BLaER1 treated with 17β-estradiol and CSF1 and Interleukin-3, amounts not matched to agents 10 nM and 100 nM (cell line): ENCODE measurements around the gene TRAK2.

Source experiments
- H3K27ac ChIP-seq, 11 experiments: shearing (Covaris generic); formaldehyde crosslinking; 2 replicates each; pipeline ENCODE4 v1.8.1; 2022
- H3K27me3 ChIP-seq, 11 experiments: shearing (Covaris generic); formaldehyde crosslinking; 2 replicates each; pipeline ENCODE4 v1.8.1; 2022
- H3K36me3 ChIP-seq, 11 experiments: shearing (Covaris generic); formaldehyde crosslinking; 2 replicates each; pipeline ENCODE4 v1.8.1; 2022
- H3K4me1 ChIP-seq, 10 experiments: shearing (Covaris generic); formaldehyde crosslinking; 2 replicates each; pipeline ENCODE4 v1.8.1; 2022
- H3K4me2 ChIP-seq, 11 experiments: shearing (Covaris generic); formaldehyde crosslinking; 2 replicates each; pipeline ENCODE4 v1.8.1; 2022
- H3K4me3 ChIP-seq, 10 experiments: shearing (Covaris generic); formaldehyde crosslinking; 2 replicates each; pipeline ENCODE4 v1.8.1; 2022
- H3K9ac ChIP-seq, 11 experiments: shearing (Covaris generic); formaldehyde crosslinking; 2 replicates each; pipeline ENCODE4 v1.8.1; 2022
- H3K9me3 ChIP-seq, 11 experiments: shearing (Covaris generic); formaldehyde crosslinking; replicated peaks in 1 of 11; 2 replicates each; pipeline ENCODE4 v1.8.1; 2022
- H4K20me1 ChIP-seq, 11 experiments: shearing (Covaris generic); formaldehyde crosslinking; 2 replicates each; pipeline ENCODE4 v1.8.1; 2022
- Cebpa-rat ChIP-seq, 11 experiments: shearing (Covaris generic); IDR thresholded peaks; 2 replicates each; pipeline ENCODE4 v1.8.1; 2022

TRAK2 gene

DNA sequence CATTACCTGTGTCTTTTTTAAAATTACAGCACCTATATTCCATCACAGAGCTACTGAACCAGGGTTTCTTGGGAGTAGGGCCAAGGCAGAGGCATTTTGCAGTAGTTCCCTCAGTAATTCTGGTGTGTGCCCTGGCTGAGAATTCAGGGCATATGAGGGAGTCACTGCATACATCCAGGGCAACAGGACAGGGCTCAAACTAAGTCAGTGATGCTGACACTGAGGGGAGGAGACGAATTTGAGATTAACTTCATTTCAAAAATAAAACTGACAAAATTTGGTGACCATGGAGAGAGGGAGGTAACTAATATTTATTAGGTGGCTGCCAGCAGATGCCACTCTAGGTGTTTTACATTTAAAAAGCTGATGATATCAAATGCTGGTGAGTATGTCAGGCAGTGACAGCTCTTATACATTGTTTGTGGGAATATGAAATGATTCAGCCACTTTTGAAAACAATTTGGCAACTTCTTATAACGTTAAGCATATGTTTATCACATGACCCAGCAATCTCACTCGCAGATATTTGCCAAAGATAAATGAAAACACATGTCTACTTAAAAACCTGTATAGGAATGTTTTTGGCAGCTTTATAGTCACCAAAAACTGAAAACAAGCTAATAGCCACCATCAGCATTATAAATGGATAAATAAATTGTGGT is 20.6 kb upstream of the TRAK2 start:
- Histone ChIP-seq H3K27me3 (no peaks in the 10 kb centered on the region), H3K9ac (no peak overlapping the region), H3K4me1 (no peaks in the 10 kb centered on the region), H3K27ac (no peak overlapping the region), H3K36me3 (peaks cover 28 to 85% (median 70%) of the 10 kb centered on the region in 11 experiments), H3K4me2 (no peak overlapping the region), H3K9me3 (no peaks in the 10 kb centered on the region), H3K4me3 (no peak overlapping the region), H4K20me1 (no peaks in the 10 kb centered on the region)
- no peak for TF ChIP-seq Cebpa-rat (IDR thresholded peaks at IDR 0.05)

DNA sequence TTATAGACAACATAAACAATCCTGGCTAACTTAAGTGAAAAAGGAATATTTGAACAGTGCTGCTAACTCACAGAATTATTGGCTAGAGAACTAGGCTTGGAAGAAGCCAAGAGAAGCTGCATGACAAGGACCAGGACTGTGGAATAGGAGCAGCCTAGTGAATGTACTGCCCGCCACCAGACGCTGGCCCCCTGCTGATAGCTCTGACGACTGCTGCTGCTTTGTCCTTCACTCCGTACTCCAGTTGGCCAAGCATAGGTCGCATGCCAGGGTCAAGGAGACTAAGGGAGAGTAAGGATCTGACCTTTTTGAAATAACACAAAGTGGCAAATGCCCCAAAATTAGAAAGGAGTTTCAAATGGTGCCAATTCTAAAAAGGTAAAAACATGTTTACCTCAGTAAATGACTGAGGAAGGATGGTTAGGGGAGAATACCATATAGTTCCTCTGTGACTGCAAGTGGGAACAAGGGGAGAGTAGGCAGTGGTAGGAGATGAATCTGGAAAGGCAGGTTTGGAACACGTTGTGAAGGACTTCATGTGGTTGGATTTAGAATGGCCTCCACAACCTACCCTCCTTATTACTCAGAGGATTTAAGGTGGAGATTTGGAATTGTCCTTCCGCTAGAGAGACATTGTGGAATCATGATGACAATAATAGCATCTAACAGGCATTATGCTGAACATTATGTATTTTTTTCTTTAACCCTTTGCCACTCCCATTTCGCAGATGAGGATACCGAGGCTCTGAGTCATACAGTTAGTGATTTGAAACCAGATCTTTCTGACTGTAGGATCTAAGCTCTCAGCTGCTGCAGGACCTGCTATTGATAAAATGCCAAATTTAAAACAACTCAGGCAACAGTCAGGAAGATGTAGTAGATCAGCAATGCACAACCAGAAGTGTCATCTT is 19.8 kb upstream of the TRAK2 start:
- no peak for TF ChIP-seq Cebpa-rat (IDR thresholded peaks at IDR 0.05)
- Histone ChIP-seq H3K4me1 (no peaks in the 10 kb centered on the region), H3K27ac (no peak overlapping the region), H3K27me3 (no peaks in the 10 kb centered on the region), H3K9me3 (no peaks in the 10 kb centered on the region), H3K4me2 (no peak overlapping the region), H3K9ac (no peak overlapping the region), H4K20me1 (no peaks in the 10 kb centered on the region), H3K4me3 (no peak overlapping the region), H3K36me3 (peaks cover 28 to 86% (median 72%) of the 10 kb centered on the region in 11 experiments)

DNA sequence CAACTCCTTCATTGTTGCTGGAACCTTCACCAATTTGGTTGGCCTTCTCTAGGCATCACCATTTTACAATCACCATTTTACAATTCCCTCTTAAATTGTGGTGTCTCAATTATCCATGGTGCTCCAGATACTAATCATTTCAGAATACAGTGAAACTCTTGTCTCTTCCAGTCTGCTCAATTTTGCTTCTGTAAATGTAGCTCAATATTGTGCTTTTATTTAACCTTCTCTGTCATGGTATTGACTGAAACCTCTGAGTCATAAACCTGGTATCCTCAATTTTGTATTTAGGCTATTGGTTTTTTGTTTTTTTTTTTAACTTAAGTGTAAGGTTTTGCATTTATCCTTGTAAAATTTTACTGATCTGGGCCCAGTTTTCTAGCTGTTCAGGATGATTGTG is 16.4 kb upstream of the TRAK2 start:
- H3K36me3 ChIP-seq = peaks cover 31 to 89% (median 66%) of the 10 kb centered on the region in 11 experiments
- no peaks in the 10 kb centered on the region for H3K9me3 ChIP-seq
- H3K27me3 ChIP-seq = no peaks in the 10 kb centered on the region
- TF ChIP-seq Cebpa-rat (IDR thresholded peaks at IDR 0.05) = no peak
- no peak overlapping the region for H3K27ac ChIP-seq
- H3K4me2 ChIP-seq = no peak overlapping the region
- H4K20me1 ChIP-seq = no peaks in the 10 kb centered on the region
- no peaks in the 10 kb centered on the region for H3K4me1 ChIP-seq
- H3K9ac ChIP-seq = no peak overlapping the region
- H3K4me3 ChIP-seq = no peak overlapping the region

DNA sequence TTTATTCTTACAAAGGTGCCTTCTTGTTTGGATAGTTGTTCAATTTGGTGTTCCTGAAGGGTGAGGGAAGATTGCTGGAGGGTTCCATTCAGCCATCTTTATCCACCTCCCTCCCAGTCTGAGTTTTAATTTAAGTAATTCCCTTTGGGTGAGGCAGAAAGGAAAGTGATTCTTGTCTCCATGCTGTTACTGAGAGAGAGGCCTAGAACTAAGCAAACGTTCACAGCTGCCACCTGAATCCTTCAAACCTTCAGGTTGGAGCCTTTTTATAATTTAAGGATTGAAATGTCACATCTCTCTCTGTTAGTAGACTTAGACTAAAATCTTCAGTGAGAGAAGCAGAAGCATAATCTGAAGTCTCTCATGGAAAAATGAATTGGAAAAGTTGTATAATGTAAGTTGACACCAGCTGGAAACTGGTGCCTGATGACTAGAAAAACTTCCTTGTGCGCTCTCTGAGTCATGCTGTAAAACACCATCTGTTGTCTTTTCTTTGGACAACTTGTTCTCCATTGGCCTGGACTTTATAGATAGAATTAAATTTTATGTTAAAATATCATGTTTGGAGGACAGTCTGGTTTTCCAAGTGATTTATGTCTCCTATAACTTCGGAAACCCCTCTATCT is 14.9 kb upstream of the TRAK2 start:
- no peak for TF ChIP-seq Cebpa-rat (IDR thresholded peaks at IDR 0.05)
- Histone ChIP-seq H3K36me3 (peaks cover 27 to 89% (median 65%) of the 10 kb centered on the region in 11 experiments), H4K20me1 (no peaks in the 10 kb centered on the region), H3K27ac (no peak overlapping the region), H3K4me3 (no peak overlapping the region), H3K9ac (no peak overlapping the region), H3K4me1 (no peaks in the 10 kb centered on the region), H3K4me2 (no peak overlapping the region), H3K9me3 (peaks cover 0 to 12% (median 8%) of the 10 kb centered on the region in 11 experiments; a peak in 17 of 22 replicates), H3K27me3 (no peaks in the 10 kb centered on the region)

DNA sequence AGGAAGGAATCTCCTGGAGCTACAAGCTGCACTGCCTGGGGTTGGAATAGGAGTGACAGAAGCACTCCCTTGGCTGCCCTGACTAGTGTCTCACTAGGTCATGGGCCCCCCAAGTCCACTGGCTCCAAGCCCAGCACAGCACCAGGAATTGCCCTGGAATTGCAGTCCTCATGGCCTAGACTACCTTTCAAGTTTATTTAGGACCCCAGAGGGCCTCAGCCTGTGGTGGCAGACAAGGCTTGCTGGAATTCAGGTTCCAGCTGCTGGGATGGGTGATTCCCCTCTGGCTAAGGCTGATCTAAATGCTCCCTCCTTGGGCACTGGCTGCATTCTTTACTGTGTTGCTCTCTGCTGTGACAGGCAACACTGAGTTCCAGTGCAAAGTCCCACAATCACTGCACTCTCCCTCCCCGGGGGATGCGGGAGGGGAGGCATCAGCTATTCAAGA is 14.3 kb upstream of the TRAK2 start:
- Histone ChIP-seq H3K27me3 (no peaks in the 10 kb centered on the region), H3K9me3 (peaks cover 0 to 18% (median 14%) of the 10 kb centered on the region in 11 experiments; a peak in 19 of 22 replicates), H3K27ac (no peak overlapping the region), H3K4me2 (no peak overlapping the region), H4K20me1 (no peaks in the 10 kb centered on the region), H3K4me1 (no peaks in the 10 kb centered on the region), H3K4me3 (no peak overlapping the region), H3K36me3 (peaks cover 31 to 89% (median 65%) of the 10 kb centered on the region in 11 experiments), H3K9ac (no peak overlapping the region)
- TF ChIP-seq Cebpa-rat (IDR thresholded peaks at IDR 0.05) = no peak

DNA sequence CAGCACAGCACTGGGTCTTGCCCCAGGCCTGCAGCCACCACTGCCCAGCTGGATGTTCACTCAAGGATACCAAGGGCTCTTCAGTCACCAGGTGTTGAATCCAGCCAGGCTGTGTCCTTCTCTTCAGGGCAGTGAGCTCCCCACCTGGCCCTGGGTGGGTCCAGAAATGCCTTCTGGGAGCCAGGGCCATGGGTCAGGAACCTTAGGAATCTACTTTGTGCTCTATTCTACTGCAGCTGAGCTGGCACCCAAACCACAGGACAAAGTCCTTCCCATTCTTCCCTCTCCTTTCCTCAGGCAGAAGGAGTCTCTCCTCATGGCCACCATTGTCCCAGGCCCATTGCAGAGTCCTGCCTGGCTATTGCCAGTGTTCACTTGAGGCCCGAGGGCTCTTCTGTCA is 13.3 kb upstream of the TRAK2 start:
- Histone ChIP-seq H3K4me3 (no peak overlapping the region), H4K20me1 (no peaks in the 10 kb centered on the region), H3K4me1 (no peaks in the 10 kb centered on the region), H3K9ac (no peak overlapping the region), H3K9me3 (peaks cover 0 to 21% (median 17%) of the 10 kb centered on the region in 11 experiments; a peak in 19 of 22 replicates), H3K36me3 (peaks cover 39 to 86% (median 65%) of the 10 kb centered on the region in 11 experiments), H3K27ac (no peak overlapping the region), H3K4me2 (no peak overlapping the region), H3K27me3 (no peaks in the 10 kb centered on the region)
- TF ChIP-seq Cebpa-rat (IDR thresholded peaks at IDR 0.05) = no peak

DNA sequence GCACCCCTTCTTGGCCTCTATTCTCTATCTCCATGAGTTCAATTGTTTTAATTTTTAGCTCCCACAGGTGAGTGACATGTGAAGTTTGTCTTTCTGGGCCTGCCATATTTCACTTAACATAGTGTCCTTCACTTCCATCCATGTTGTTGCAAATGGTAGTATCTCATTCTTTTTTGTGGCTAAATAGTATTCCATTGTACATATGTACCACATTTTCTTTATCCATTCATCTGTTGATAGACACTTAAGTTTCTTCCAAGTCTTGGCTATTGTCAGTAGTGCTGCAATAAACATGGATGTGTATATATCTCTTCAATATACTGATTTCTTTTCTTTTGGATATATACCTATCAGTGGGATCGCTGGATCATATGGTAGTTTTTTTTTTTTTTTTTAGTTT is 9.3 kb upstream of the TRAK2 start:
- Histone ChIP-seq H3K4me2 (no peak overlapping the region), H4K20me1 (no peaks in the 10 kb centered on the region), H3K36me3 (peaks cover 52 to 71% (median 59%) of the 10 kb centered on the region in 11 experiments), H3K27ac (no peak overlapping the region), H3K27me3 (no peaks in the 10 kb centered on the region), H3K9me3 (peaks cover 0 to 21% (median 17%) of the 10 kb centered on the region in 11 experiments; a peak in 19 of 22 replicates), H3K9ac (no peak overlapping the region), H3K4me1 (peaks cover 0 to 6% (median 0%) of the 10 kb centered on the region in 10 experiments; a peak in 3 of 20 replicates), H3K4me3 (no peak overlapping the region)
- TF ChIP-seq Cebpa-rat (IDR thresholded peaks at IDR 0.05) = no peak

DNA sequence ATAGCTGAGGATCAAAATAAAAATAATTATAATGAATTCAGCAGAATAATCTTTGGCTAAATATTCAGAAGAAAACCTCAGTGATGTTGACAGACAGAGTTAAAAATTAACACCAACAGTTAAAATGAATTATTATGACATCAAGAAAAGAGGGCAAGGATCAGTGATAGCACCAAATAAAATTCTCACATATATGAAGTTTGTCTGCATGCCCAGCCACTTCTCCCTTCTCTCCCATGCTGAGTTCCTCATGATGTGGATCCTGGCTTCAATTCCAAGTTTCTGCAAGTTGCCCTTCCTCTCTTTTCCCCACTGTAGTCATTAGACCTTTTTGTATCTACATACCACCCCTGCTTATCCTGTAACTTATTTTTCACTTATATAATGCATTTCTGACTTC is 7.1 kb upstream of the TRAK2 start:
- H3K36me3 ChIP-seq = peaks cover 36 to 53% (median 45%) of the 10 kb centered on the region in 11 experiments
- TF ChIP-seq Cebpa-rat (IDR thresholded peaks at IDR 0.05) = no peak
- no peaks in the 10 kb centered on the region for H3K27me3 ChIP-seq
- H3K27ac ChIP-seq = no peak overlapping the region; a peak in 1 of 22 replicates
- H3K4me1 ChIP-seq = peaks cover 0 to 6% (median 0%) of the 10 kb centered on the region in 10 experiments; a peak in 3 of 20 replicates
- H4K20me1 ChIP-seq = no peaks in the 10 kb centered on the region
- H3K9me3 ChIP-seq = peaks cover 0 to 21% (median 17%) of the 10 kb centered on the region in 11 experiments; a peak in 19 of 22 replicates
- no peak overlapping the region for H3K4me2 ChIP-seq
- H3K4me3 ChIP-seq = no peak overlapping the region
- no peak overlapping the region for H3K9ac ChIP-seq
